ENCODE data around the gene RIC3.

DNA sequence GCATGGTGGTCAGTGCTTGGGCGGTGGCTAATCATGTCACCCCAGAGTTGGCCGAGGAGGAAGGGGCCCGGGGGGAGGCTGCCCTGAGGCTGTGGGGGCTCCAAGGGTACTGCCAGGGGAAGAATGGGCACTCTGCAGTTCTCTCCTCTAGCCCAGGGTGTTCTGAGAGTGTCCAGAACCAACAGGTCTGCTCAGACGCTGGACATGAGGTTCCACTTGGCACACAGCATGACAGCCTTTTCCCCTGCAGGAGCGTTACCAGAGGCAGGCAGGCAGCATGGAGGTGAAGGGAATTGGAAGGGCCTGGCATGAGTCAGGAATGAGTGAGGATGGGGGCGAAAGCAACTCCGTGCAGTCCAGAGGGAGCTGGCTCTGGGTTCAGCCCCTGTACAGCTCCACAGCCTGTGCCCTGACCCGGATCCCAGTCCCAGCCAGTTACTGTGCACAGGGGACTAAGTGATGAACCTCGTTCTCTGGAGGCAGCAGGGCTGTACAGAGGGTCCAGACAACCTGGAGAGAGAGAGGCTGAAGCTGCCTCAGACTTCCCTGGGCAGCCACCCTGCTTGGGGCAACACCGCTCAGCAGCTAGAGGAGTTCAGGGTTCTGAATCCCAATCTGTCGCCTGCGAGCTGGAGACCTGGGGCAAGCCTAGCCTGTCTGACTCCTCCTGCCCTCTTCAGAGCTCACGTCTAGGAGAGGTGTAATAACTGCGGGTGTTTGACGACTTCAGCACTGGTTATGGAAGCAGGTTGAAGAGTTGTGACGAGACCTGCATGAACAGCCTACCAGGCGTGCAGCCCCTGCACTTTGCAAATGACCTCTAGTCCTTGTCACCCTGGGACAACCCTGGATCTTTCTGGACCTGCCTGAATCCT, 102.6 kb downstream of the RIC3 start:
- TF ChIP-seq, protein P1, sequence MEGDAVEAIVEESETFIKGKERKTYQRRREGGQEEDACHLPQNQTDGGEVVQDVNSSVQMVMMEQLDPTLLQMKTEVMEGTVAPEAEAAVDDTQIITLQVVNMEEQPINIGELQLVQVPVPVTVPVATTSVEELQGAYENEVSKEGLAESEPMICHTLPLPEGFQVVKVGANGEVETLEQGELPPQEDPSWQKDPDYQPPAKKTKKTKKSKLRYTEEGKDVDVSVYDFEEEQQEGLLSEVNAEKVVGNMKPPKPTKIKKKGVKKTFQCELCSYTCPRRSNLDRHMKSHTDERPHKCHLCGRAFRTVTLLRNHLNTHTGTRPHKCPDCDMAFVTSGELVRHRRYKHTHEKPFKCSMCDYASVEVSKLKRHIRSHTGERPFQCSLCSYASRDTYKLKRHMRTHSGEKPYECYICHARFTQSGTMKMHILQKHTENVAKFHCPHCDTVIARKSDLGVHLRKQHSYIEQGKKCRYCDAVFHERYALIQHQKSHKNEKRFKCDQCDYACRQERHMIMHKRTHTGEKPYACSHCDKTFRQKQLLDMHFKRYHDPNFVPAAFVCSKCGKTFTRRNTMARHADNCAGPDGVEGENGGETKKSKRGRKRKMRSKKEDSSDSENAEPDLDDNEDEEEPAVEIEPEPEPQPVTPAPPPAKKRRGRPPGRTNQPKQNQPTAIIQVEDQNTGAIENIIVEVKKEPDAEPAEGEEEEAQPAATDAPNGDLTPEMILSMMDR (IDR thresholded peaks at IDR 0.05; ENCODE audit: insufficient read depth, low read depth, low read length), result no peak
- TF ChIP-seq EZH2 (IDR thresholded peaks at IDR 0.05; ENCODE audit: insufficient read depth, low read length), result no peak
